Measurements from ENCODE around the gene FCER1A. TPM values are rescaled to one million over a fixed set of nuclear protein-coding genes. Genes with fewer than 3 reads are reported as not detected.

Gene FCER1A
- total and polyA plus RNA-seq, 9 of the 15 experiments (the other 6 are each of a cell fraction or from before 2014, with no cell fraction given) = 0.04 TPM; not detected in 8

- POLR2A ChIA-PET = no interaction called here
- no peak overlapping the region for H2AFZ ChIP-seq (ENCODE audit: low read depth, low read length)
- H3K9me3 ChIP-seq (replicated peaks; ENCODE audit: control insufficient read depth, insufficient read depth, low read depth, low read length) = no peaks in the 10 kb centered on the region
- intact Hi-C loops (cut with micrococcal nuclease) (no loop called here), in situ Hi-C loops (cut with MboI) (no loop called here)
- H3K27ac ChIP-seq (ENCODE audit: extremely low read depth, low read depth, low read length) = no peak overlapping the region
- H3K27me3 ChIP-seq (ENCODE audit: control insufficient read depth in 2 of 2, insufficient read depth in 2 of 2, low read length in 2 of 2) = no peaks in the 10 kb centered on the region
- BruUV-seq (replicated peaks) = no TSS peak
- no peak overlapping the region for H3K4me3 ChIP-seq
- ATAC-seq = no peak
- H3K9me1 ChIP-seq (ENCODE audit: control insufficient read depth, insufficient read depth, low read length) = no peaks in the 10 kb centered on the region
- FAIRE-seq = no peak
- no peaks in the 10 kb centered on the region for H3K4me1 ChIP-seq (replicated peaks in 1 of 2; ENCODE audit: control insufficient read depth in 2 of 2, insufficient read depth in 2 of 2, low read length in 2 of 2)
- no peak overlapping the region for H3K4me2 ChIP-seq (ENCODE audit: insufficient read depth, low read length)
- no peaks in the 10 kb centered on the region for H4K20me1 ChIP-seq (replicated peaks; ENCODE audit: control insufficient read depth, insufficient read depth, low read length)
- H3K9ac ChIP-seq (ENCODE audit: insufficient read depth in 1 of 2, low read depth in 2 of 2, low read length in 2 of 2) = no peak overlapping the region
- no peak for TF ChIP-seq RNF219 (CRISPR knock-in tag; IDR thresholded peaks at IDR 0.05)
- no peak for TF ChIP-seq USF1 (CRISPR knock-in tag; IDR thresholded peaks at IDR 0.05)
- TF ChIP-seq SAFB2 (IDR thresholded peaks at IDR 0.05; ENCODE audit: borderline replicate concordance, low read depth, low read length, severe bottlenecking) = no peak
- no peak for TF ChIP-seq PHTF2 (CRISPR knock-in tag; IDR thresholded peaks at IDR 0.05)
- no peak for TF ChIP-seq CBX2 (IDR thresholded peaks at IDR 0.05; ENCODE audit: insufficient read depth, low read length, poor library complexity, severe bottlenecking)
- no peak for TF ChIP-seq BMI1 (IDR thresholded peaks at IDR 0.05; ENCODE audit: low read length)
- no peak for TF ChIP-seq KHSRP (IDR thresholded peaks at IDR 0.05)
- no peak for TF ChIP-seq ETV5 (CRISPR knock-in tag; IDR thresholded peaks at IDR 0.05; ENCODE audit: low read depth)
- H3K79me2 ChIP-seq (ENCODE audit: control insufficient read depth, insufficient read depth, low read length) = no peaks in the 10 kb centered on the region
- WGBS (ENCODE audit: insufficient coverage, low coverage, missing lambda C conversion rate) = 0% methylated on average over 4 of the region's 4 CpGs
- no peaks in the 10 kb centered on the region for H3K36me3 ChIP-seq (ENCODE audit: control insufficient read depth, insufficient read depth, low read length)
- CTCF ChIA-PET (ENCODE audit: low intra/inter-chr PET ratio) = no interaction called here
- no peak for DNase-seq (ENCODE audit: extremely low read depth in 1 of 4, low spot score in 3 of 4)
Measured at GRCh38 chr1:159300146-159300545, 2.0 kb upstream of the FCER1A start.
